Measurements from ENCODE around the gene KCNMA1.

GRCh38 chr10:76830218-76830617 lies 807.4 kb downstream of the KCNMA1 start:
- TF ChIP-seq, protein P1, sequence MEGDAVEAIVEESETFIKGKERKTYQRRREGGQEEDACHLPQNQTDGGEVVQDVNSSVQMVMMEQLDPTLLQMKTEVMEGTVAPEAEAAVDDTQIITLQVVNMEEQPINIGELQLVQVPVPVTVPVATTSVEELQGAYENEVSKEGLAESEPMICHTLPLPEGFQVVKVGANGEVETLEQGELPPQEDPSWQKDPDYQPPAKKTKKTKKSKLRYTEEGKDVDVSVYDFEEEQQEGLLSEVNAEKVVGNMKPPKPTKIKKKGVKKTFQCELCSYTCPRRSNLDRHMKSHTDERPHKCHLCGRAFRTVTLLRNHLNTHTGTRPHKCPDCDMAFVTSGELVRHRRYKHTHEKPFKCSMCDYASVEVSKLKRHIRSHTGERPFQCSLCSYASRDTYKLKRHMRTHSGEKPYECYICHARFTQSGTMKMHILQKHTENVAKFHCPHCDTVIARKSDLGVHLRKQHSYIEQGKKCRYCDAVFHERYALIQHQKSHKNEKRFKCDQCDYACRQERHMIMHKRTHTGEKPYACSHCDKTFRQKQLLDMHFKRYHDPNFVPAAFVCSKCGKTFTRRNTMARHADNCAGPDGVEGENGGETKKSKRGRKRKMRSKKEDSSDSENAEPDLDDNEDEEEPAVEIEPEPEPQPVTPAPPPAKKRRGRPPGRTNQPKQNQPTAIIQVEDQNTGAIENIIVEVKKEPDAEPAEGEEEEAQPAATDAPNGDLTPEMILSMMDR (IDR thresholded peaks at IDR 0.05) = no peak
- TF ChIP-seq ZFX (IDR thresholded peaks at IDR 0.05; ENCODE audit: borderline replicate concordance) = no peak

All from 22Rv1 (cell line).